Glutamatergic neuron (in vitro differentiated cells): ENCODE results near the gene TAS1R1. TPM values are rescaled to one million over a fixed set of nuclear protein-coding genes. Genes with fewer than 3 reads are reported as not detected.

Experiments
- DNase-seq: peaks from one replicate; pipeline ENCODE4 v3.0.0; 2022
- H3K27ac Mint-ChIP-seq: one replicate; pipeline ENCODE4 v1.8.0; 2020; ENCODE audit warnings: mild to moderate bottlenecking, mixed read lengths, inconsistent platforms; ENCODE audit not compliant: unreplicated experiment
- H3K27me3 Mint-ChIP-seq: one replicate; pipeline ENCODE4 v1.8.0; 2020; ENCODE audit warnings: mild to moderate bottlenecking, moderate library complexity, mixed read lengths, inconsistent platforms; ENCODE audit not compliant: unreplicated experiment
- H3K36me3 Mint-ChIP-seq: one replicate; pipeline ENCODE4 v1.8.0; 2020; ENCODE audit warnings: mild to moderate bottlenecking, mixed read lengths, inconsistent platforms; ENCODE audit not compliant: unreplicated experiment
- H3K4me1 Mint-ChIP-seq: one replicate; pipeline ENCODE4 v1.8.0; 2020; ENCODE audit warnings: mild to moderate bottlenecking, low read depth, mixed read lengths, inconsistent platforms; ENCODE audit not compliant: unreplicated experiment
- H3K4me3 Mint-ChIP-seq: one replicate; pipeline ENCODE4 v1.8.0; 2020; ENCODE audit warnings: mild to moderate bottlenecking, mixed read lengths, inconsistent platforms; ENCODE audit not compliant: unreplicated experiment
- H3K9me3 Mint-ChIP-seq: one replicate; pipeline ENCODE4 v1.8.0; 2020; ENCODE audit warnings: mild to moderate bottlenecking, moderate library complexity, mixed read lengths, inconsistent platforms; ENCODE audit not compliant: unreplicated experiment
- CTCF ChIP-seq: fragments of 200-600 bp; sonication (generic); IDR thresholded peaks from one replicate; pipeline ENCODE4 v1.5.0; 2021; ENCODE audit not compliant: partially characterized antibody, unreplicated experiment
- total RNA-seq: library from RNA; stranded (reverse); fragmentation: NEBNext Ultra II Directional; extraction: Animal tissue kit (Norgen Biotek cat#: 25700); gene quantifications from one replicate; pipeline ENCODE4 v1.2.1, GENCODE V29; 2021; ENCODE audit not compliant: unreplicated experiment

Gene TAS1R1
- total RNA-seq, 1 donor from 2014 or later = not detected

DNA sequence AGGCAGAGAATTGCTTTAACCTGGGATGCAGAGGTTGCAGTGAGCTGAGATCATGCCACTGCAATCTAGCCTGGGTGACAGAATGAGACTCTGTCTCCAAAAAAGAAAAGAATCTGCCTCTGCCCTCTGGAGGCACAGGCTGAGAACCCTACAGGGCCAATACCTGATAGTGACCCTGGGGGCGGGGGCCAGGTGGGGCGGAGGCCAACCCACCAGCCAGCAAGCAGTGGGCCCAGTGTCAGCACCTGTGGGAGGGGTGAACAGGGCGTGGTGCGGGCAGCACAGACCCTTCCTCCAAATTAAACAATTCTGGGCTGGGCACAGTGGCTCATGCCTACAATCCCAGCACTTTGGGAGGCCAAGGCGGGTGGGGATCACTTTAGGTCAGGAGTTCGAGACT, 44.6 kb upstream of the TAS1R1 start:
- H3K4me3 Mint-ChIP-seq = no peak overlapping the region
- H3K27ac Mint-ChIP-seq = no peak overlapping the region
- TF ChIP-seq CTCF = no peak
- no peaks in the 10 kb centered on the region for H3K27me3 Mint-ChIP-seq
- H3K36me3 Mint-ChIP-seq = no peaks in the 10 kb centered on the region
- peaks cover 4% of the 10 kb centered on the region for H3K4me1 Mint-ChIP-seq
- DNase-seq = no peak
- H3K9me3 Mint-ChIP-seq = peaks cover 5% of the 10 kb centered on the region

DNA sequence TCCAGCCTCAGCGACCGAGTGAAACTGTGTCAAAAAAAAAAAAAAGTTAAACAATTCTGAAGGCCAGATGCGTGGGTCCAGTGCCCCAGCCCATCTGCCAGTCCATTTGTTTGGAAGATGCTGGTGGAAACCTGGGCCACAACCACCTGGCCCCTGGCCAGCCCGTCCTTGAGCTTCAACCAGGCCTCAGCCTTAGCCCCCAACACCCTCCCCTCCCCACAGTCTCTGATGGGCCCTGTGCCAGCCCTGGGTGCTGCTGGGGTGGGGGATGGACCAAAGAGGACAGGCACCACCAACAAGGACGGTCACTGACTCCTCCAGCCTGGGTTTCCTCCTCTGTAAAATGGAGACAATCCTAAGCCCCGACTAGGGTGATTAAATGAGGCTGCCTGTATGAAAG, 44.1 kb upstream of the TAS1R1 start:
- Mint-ChIP-seq H3K27ac (no peak overlapping the region), H3K27me3 (no peaks in the 10 kb centered on the region), H3K4me1 (peaks cover 4% of the 10 kb centered on the region), H3K9me3 (peaks cover 4% of the 10 kb centered on the region), H3K36me3 (no peaks in the 10 kb centered on the region), H3K4me3 (no peak overlapping the region)
- no peak for DNase-seq
- no peak for TF ChIP-seq CTCF

GRCh38 chr1:6511561-6512244, 43.4 kb upstream of the TAS1R1 start:
- Mint-ChIP-seq H3K27me3 (no peaks in the 10 kb centered on the region), H3K4me1 (peaks cover 3% of the 10 kb centered on the region), H3K27ac (no peak overlapping the region), H3K4me3 (no peak overlapping the region), H3K9me3 (peaks cover 4% of the 10 kb centered on the region), H3K36me3 (no peaks in the 10 kb centered on the region)
- TF ChIP-seq CTCF = no peak
- no peak for DNase-seq

DNA sequence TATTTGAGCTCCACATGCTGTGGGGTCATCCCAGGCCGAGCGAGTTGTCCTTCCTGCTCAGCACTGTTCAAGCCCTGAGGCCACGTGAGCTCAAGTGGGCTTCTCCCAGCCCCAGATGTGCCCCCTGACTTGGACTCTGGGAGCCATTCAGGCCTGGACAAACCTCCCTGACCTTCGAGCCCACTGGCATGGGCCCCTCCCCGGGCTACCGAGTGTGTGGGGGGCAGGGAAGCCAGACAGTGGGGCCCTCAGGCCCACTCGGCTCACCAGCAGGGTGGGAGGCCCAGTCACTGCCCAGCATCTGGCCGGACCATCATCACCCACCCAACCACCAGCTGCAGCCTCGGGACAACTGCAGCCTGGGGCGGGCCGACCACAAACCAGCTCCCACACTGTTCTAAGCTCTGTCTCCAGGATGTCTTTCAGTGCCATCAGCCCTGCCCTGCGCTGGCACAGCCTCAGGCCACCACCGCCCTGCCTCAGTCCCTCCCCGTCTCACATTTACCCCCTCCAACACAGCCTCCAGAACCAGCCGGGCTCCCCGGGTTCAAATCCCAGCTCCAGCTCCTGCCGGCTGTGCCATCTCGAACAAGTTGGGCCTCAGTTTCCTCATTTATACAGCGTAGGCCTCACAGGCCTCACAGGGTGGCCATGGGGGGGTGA, 42.7 kb upstream of the TAS1R1 start:
- H3K4me1 Mint-ChIP-seq = peaks cover 2% of the 10 kb centered on the region
- no peaks in the 10 kb centered on the region for H3K27me3 Mint-ChIP-seq
- peaks cover 3% of the 10 kb centered on the region for H3K9me3 Mint-ChIP-seq
- H3K4me3 Mint-ChIP-seq = no peak overlapping the region
- DNase-seq = no peak
- no peaks in the 10 kb centered on the region for H3K36me3 Mint-ChIP-seq
- no peak for TF ChIP-seq CTCF
- no peak overlapping the region for H3K27ac Mint-ChIP-seq

- peaks cover 3% of the 10 kb centered on the region for H3K9me3 Mint-ChIP-seq
- no peak for TF ChIP-seq CTCF
- peaks cover 5% of the 10 kb centered on the region for H3K4me1 Mint-ChIP-seq
- H3K27ac Mint-ChIP-seq = no peak overlapping the region
- H3K27me3 Mint-ChIP-seq = no peaks in the 10 kb centered on the region
- no peaks in the 10 kb centered on the region for H3K36me3 Mint-ChIP-seq
- DNase-seq = no peak
- H3K4me3 Mint-ChIP-seq = no peak overlapping the region
These were observed 42.2 kb upstream of the TAS1R1 start for GRCh38 chr1:6512908-6513280.
